Measurements from ENCODE around the gene PSD2.
A peak's percentile ranks its signal among the peaks of the same experiment; 100 is the strongest.

The PSD2 gene

GRCh38 chr5:139869042-139869790 is 73.6 kb downstream of the PSD2 start:
- Mint-ChIP-seq H3K36me3 (ENCODE audit: low read depth) (no peaks in the 10 kb centered on the region), H3K4me1 (peaks cover 7% of the 10 kb centered on the region), H3K9me3 (no peaks in the 10 kb centered on the region), H3K4me3 (no peak overlapping the region), H3K27ac (no peak overlapping the region), H3K27me3 (ENCODE audit: low read depth, poor library complexity) (peaks cover 39% of the 10 kb centered on the region)
- TF ChIP-seq, protein P1, sequence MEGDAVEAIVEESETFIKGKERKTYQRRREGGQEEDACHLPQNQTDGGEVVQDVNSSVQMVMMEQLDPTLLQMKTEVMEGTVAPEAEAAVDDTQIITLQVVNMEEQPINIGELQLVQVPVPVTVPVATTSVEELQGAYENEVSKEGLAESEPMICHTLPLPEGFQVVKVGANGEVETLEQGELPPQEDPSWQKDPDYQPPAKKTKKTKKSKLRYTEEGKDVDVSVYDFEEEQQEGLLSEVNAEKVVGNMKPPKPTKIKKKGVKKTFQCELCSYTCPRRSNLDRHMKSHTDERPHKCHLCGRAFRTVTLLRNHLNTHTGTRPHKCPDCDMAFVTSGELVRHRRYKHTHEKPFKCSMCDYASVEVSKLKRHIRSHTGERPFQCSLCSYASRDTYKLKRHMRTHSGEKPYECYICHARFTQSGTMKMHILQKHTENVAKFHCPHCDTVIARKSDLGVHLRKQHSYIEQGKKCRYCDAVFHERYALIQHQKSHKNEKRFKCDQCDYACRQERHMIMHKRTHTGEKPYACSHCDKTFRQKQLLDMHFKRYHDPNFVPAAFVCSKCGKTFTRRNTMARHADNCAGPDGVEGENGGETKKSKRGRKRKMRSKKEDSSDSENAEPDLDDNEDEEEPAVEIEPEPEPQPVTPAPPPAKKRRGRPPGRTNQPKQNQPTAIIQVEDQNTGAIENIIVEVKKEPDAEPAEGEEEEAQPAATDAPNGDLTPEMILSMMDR (IDR thresholded peaks at IDR 0.05), result no peak
- DNase-seq, result no peak

DNA sequence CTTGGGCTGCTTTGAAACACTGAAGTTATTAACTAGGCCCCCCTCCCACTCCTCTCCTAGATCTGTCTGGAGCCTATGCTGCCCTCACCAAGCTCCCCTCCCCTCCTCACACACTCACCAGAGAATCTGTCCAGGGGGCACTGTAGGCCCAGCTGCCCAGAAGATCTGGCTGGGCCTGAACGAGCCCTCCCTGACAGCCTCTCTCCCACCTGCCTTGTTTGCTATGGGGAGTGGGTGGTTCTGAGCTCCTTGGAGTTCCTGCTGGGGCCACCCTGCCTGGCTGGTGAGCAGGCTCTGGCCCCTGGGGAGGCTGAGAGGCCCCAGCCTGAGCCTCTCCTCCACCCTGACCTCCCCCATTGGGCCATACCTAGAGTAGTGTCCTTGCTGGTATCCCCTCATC is 75.1 kb downstream of the PSD2 start:
- TF ChIP-seq, protein P1 (IDR thresholded peaks at IDR 0.05), result no peak
- DNase-seq, result no peak
- peaks cover 7% of the 10 kb centered on the region for H3K4me1 Mint-ChIP-seq
- no peak overlapping the region for H3K27ac Mint-ChIP-seq
- H3K36me3 Mint-ChIP-seq (ENCODE audit: low read depth), result peaks cover 3% of the 10 kb centered on the region
- H3K27me3 Mint-ChIP-seq (ENCODE audit: low read depth, poor library complexity), result peaks cover 40% of the 10 kb centered on the region
- H3K4me3 Mint-ChIP-seq, result no peak overlapping the region
- H3K9me3 Mint-ChIP-seq, result peaks cover 4% of the 10 kb centered on the region

DNA sequence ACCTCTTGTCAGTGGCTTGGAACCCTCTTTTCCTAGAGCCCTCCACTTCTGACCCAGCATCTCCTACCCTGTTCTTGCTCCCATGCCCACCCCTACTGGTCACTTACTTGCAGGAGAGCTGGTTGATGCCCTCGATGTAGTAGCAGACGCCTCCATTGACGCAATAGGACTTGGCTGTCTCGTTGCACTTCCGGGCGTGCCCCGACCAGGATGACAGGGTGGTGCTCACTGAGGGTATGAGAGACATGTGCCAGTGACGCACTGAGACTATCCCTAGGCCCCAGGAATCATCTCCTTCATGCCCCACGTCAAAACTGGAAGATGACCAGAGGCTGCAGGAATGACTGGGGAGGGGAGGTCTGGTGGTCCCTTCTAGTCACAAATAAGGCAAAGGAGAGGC is 76.0 kb downstream of the PSD2 start:
- Mint-ChIP-seq H3K27me3 (ENCODE audit: low read depth, poor library complexity) (peaks cover 42% of the 10 kb centered on the region), H3K27ac (no peak overlapping the region), H3K4me3 (no peak overlapping the region), H3K36me3 (ENCODE audit: low read depth) (peaks cover 4% of the 10 kb centered on the region), H3K9me3 (peaks cover 11% of the 10 kb centered on the region), H3K4me1 (peaks cover 7% of the 10 kb centered on the region)
- TF ChIP-seq, protein P1 (IDR thresholded peaks at IDR 0.05), result no peak
- DNase-seq, result no peak

DNA sequence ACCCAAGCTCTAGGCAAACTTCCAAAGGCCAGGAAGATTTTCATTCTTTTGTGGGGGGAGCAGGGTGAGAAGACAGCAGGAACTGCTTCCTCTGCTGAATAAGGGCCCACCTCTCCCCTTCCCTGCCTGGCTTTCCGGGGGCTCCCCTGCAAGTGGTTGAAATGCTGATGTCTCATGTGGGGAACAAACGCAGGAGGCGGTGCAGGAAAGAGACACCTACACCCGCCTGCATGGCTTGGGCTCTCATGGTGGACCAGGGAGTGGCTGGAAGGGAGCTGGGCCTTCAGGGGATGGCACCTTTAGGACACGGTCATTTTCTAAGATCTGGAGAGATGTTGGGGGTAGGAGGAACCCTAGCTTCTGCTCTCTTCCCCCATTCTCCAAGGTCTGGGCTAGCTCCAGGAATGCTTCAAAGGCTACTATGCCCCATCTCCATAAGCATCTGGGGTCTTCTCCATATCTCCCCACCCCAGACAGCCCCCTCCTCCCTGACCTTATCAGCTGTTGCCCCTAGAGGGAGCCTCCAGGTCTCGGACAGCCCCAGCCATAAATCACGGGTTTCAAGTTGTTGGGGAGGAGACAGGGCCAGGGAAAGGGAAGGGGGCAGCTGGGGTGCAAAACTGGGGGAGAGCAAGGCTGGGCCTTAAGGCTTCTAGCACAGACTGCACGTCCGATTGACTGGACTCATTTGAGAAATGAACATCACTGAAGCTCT is 76.6 kb downstream of the PSD2 start:
- Mint-ChIP-seq H3K27ac (no peak overlapping the region), H3K4me3 (no peak overlapping the region), H3K27me3 (ENCODE audit: low read depth, poor library complexity) (peaks cover 39% of the 10 kb centered on the region), H3K9me3 (peaks cover 11% of the 10 kb centered on the region), H3K4me1 (peaks cover 7% of the 10 kb centered on the region), H3K36me3 (ENCODE audit: low read depth) (peaks cover 4% of the 10 kb centered on the region)
- TF ChIP-seq, protein P1 (IDR thresholded peaks at IDR 0.05), result peak; percentile 13
- DNase-seq, result peak; percentile 30

DNA sequence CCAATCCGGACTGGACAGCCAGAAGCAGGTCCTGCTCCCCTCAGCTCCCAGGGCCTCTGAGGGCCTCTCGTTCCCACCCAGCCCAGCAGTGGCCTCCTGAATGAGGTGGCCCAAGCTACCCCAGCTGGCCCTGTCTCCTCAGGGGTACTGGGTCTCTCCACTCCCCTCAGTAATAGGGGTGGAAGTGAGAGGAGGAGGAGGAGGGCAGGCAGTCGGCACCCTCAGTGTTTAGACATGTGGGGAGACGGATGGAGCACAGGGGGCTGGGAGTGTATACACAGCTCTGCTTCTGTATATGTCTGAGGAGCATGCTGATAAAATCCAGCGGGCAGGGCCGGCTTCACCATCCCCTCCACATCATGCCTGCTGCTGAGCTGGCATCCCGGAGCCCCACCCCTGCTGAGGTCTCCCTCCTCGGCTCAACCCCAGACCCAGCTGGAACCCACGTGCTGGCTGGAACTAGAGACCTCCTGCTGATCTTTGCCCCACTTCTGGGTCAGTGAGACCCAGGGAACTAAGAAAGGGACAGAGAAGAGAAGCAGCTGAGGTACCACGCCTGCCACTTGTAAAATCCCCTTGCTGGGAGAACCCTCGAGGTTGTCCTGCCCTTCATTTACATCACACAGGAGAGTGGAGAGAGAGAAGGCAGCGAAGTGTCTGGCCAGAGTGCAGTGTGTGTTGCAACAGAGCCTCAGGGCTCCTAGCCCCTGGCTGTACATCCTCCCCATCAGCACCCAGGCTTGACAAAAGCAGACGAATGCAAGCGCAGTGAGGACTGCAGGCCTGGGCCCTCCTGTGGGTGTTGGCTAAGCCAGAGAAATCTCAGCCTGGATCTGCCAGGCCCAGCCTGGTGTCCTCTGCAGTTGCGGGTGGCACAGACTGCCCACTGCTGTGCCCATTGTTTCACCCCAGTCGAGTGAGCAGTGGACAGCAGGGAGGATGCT is 77.5 kb downstream of the PSD2 start:
- TF ChIP-seq, protein P1 (IDR thresholded peaks at IDR 0.05), result no peak
- no peak for DNase-seq
- peaks cover 4% of the 10 kb centered on the region for H3K36me3 Mint-ChIP-seq (ENCODE audit: low read depth)
- H3K4me3 Mint-ChIP-seq, result no peak overlapping the region
- no peak overlapping the region for H3K27ac Mint-ChIP-seq
- H3K9me3 Mint-ChIP-seq, result peaks cover 11% of the 10 kb centered on the region
- peaks cover 32% of the 10 kb centered on the region for H3K27me3 Mint-ChIP-seq (ENCODE audit: low read depth, poor library complexity)
- peaks cover 7% of the 10 kb centered on the region for H3K4me1 Mint-ChIP-seq

All from nephron progenitor cell (in vitro differentiated cells).